Stimulated activated CD4-positive, alpha-beta T cell treated with anti-CD3 and anti-CD28 coated beads, Interleukin-15, amount 100 ng/mL, for 48 hours (primary cell): ENCODE results near the gene ANAPC13.
A peak's percentile ranks its signal among the peaks of the same experiment; 100 is the strongest.

Source experiments
- DNase-seq, 2 donors: peaks; one replicate each; pipeline ENCODE4 v3.0.0-alpha.2; 2020; ENCODE audit warnings: low read depth in 2 of 2

ANAPC13 gene, protein sequence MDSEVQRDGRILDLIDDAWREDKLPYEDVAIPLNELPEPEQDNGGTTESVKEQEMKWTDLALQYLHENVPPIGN

DNA sequence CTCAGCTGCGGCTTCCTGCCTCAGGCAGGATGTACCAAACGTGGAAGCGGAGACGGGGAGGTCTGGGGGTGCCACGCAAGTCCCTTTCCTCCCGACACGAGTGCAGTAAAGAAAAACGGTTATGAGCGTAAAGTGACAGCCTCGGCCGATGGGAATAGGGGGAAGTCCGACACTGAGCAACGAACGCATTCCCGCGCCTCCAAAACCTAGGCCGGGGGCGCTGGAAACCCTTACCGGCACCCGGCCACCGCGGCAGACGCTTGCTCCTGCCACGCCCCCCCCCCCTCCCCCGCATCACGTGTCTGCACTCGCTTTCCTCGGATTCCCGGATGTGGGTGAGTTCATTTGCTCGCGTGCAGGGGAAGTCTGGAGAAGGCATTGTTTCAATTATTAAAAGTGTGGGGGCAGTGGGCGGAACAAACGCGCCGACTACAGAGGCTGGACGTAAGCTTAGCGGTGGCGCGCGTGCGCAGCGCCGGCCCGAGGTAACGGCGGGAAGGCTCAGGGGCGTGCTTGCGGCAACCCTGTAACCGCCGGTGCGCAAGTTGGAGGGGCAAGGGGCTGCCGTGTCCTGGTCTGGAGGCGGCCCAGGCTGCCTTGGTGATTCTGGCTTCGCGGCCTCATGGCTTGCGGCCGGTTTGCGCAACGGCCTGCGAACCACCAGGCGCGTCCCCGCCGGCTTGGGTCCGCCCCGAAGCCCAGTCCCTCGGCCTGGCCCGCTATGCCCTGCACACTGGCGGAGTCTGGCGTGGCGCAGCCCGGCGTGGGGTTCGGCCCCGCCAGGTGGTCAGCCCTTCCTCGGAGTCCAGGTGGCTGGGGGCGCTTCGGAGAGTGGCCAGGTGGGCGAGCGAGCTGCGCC is at the start of gene ANAPC13, which contains the start of gene CEP63:
Gene ANAPC13, minus strand, starts transcription at position 268 of the 859 bp plus-strand sequence. CDS start 3,081 bp downstream, outside the sequence.
Gene CEP63, plus strand, starts transcription at position 340 of the 859 bp plus-strand sequence. CDS start 9,264 bp downstream, outside the sequence.
- peak; percentile 87 to 89 for DNase-seq

DNA sequence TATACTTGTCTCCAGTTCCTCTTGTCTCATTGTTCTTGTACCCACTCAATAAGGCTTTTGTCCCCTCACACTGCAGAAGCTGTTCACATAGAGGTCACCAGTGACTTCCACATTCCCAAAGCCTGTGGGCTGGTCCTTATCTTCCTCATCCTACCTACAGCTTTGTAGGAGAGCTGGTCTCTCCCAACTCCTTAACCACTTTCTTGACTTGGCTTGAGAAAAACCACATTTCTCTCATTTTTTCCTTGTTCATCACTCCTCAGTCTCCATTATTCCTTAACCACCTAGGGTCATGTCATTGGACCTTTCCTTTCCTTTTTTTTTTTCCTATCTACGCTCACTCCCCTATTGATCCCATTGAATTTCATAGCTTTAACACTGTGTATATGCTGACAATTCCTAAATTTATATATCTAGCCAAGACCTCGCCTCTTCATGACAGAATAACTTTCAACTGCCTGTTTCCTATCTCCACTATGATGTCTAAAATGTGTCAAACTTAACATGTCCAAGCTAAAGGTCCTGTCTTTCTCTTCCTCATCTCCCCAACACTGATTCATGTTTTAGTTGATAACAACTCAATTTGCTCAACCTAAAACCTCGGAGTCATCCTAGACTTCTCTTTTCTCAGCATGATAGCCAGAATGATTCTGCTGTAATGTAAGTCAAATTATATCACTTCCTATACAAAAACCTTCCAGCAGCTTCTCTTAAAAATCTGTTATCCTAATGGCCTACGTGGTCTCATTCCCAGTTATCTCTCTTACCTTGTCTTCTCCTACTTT is 49.6 kb upstream of the ANAPC13 start:
- DNase-seq = no peak

DNA sequence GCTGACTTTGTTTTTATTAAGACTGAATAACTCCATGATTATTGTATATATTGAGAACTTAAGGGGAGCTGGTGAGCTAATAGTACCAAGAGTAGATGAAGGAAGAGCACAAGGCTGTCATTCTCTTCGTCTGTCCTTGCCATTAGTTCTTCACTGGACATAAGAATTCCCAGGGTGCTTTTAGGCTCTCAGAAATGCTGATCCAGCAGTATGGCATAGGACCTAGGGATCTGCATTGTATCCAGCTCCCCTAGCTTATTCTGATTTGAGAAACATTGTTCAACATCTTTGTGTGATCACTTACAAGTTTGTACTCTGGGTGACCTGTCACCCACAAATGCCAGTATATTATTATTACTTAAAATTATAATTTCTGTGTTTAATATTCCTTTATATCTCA is 47.7 kb upstream of the ANAPC13 start:
- DNase-seq = no peak

DNA sequence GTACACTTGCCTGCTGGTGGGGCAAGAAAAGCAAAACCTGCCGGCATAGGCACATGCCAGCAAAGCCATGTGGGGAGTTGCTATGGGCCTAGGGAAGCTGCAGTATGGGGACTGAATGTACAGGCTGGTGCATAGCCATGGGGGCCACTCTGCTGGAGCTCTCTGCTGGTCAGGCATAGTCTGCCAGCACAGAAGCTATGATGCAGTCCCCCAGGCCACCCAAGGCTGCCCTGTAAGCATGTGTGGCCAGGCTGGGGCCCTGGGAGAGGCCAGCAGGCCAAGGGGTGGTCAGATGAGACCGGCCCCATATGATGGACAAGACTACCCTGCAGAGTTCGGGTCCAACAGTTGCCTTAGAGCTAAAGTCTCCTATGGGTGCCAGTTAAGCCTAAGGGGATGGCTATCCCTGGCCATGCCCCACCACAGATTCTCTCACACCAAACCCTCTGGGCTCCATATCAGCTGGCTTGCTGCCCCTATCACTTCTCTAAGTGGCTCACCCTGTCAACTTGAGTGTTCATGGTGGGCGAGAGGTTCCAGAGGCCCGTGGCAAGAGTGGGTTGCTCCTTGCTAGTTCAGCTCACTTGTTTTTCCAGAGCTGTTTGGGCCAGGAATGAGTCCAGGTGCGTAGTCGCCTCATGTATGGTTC is 41.9 kb upstream of the ANAPC13 start:
- no peak for DNase-seq

DNA sequence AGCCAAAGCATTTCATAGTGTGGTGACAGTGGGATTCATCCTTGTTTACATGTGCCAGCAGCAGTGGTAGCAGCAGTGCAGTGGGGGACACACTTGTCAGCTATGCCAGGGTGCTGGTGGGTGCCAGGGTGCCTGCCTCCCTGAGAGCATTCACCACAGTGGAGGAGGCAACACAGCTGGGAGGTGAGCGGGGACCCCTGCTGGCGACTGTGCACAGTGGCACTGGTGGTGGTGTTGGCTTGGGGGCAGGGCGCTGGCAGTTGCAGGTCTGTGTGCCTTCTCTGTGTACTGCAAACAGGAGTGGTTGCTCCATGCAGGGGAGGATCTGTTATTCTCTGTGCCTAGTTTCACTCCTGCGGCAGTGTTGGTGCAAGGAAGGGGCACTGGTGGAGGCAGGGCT is 41.3 kb upstream of the ANAPC13 start:
- no peak for DNase-seq

DNA sequence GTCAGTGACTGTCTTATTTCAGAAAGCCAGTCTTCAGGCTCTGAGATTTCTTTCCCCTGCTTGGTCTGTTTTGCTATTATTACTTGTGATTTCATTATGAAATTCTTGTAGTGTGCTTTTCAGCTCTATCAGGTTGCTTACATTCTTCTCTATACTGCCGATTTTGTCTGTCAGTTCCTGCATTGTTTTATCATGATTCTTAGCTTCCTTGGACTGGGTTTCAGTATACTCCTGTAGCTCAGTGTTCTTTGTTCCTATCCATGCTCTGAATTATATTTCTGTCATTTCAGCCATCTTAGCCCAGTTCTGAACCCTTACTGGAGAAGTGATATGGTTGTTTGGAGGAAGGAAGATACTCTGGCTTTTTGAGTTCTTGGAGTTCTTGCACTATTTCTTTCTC is 40.5 kb upstream of the ANAPC13 start:
- no peak for DNase-seq

DNA sequence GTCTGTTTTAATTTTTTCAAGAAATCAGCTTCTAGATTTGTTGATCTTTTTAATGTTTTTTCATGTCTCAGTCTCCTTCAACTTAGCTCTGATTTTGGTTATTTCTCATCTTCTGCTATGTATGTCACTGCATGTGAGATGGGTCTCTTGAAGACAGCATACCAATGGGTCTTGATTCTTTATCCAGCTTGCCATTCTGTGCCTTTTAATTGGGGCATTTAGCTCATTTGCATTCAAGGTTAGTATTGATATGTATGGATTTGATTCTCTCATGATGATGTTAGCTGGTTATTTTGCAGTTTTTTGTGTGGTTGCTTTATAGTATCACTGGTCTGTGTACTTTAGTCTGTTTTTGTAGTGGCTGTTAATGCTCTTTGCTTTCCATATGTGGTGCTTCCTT is 39.5 kb upstream of the ANAPC13 start:
- no peak for DNase-seq

DNA sequence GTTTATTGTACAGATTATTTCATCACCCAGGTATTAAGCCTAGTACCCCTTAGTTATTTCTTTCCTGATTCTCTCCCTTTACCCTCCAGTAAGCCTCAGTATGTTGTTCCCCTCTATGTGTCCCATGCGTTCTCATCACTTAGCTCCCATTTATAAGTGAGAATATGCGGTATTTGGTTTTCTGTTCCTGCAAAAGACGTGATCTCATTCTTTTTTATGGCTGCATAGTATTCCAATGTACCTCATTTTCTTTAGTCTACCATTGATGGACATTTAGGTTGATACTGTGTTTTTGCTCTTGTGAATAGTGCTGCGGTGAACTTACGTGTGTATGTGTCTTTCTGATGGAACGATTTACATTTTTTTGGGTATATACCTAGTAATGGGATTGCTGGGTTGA is 36.8 kb upstream of the ANAPC13 start:
- DNase-seq = no peak

DNA sequence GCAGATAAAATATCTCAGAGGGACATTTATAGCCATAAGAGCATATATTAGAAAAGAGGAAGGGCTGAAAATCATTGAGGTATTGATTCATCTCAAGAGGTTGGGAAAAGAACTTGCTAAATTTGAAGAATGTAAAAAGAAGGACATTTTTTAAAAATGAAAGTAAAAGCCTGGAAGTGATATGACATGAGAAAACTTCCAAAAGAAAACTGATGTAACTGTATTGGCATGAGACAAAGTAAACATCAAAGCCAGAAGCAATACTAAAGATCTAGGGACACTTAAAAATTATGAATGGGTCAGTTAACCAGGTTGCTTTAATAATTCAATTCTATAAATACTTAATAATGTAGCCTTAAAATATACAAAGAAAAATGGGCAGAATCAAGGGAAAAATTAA is 32.0 kb upstream of the ANAPC13 start:
- no peak for DNase-seq

DNA sequence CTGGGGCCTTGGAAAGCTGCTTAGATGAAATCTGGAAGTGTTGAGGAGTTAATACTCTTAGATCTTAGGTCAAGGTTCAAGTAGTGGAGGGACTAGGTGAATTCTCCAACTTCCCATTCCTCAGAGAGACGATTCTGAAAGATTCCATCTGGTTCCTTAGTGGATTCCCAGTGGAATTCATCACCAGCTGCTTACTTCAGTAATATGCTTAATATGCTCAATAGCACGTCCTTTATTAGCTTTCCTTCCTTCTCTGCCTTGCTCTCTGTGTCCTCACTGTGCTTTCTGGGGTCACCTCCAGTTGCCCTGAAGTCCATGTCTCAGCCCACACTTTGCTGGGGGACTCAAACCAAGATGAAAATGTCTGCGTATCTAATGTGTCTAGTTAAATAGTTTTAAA is 31.1 kb upstream of the ANAPC13 start:
- no peak for DNase-seq

DNA sequence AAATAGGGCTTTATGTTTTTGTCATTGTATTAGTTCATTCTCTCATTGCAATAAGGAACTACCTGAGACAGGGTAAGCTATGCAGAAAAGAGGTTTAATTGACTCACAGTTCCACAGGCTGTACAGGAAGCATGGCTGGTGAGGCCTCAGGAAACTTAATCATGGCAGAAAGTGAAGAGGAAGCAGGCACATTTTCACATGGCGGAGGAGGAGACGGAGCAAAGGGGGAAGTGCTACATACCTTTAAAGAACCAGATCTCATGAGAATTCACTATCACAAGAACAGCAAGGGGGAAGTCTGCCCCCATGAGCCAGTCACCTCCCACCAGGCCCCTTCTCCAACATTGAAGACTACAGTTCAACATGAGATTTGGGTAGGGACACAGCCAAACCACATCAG is 25.7 kb upstream of the ANAPC13 start:
- no peak for DNase-seq

DNA sequence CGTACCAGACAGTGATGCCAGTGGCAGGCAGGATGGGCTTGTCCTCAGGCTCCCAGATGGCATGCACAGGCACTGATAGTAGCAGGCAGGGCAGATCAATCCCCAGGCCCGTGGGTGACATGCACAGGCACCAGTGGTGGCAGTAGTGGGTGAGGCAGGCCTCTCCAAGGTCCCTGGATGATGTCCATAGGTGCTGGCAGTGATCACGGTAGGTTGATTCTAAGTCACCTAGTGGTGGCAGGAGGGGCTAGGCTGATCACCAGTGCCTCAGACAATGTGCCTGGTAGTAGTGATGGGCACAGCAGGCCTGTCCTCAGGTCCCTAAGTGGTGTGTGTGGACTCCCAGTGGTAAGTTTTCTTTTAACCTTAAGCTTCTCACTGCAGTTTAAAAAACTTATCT is 19.7 kb upstream of the ANAPC13 start:
- no peak for DNase-seq

DNA sequence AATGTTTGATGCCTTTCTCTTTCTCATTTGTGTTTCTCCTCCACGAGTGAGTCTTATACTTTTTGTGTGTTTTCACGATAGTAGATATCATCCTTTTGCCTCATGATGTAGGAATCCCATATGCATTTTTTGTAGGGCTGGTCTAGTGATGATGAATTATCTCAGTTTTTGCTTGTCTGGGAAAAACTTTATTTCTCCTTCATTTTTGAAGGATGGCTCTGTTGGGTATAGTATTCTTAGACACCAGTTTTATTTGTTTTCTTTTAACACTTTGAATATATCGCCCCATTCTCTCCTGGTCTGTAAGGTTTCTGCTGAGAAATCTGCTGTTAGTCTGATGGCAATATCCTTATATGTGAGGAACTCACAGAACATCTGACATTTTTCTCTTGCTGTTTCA is 18.3 kb upstream of the ANAPC13 start:
- DNase-seq = no peak

DNA sequence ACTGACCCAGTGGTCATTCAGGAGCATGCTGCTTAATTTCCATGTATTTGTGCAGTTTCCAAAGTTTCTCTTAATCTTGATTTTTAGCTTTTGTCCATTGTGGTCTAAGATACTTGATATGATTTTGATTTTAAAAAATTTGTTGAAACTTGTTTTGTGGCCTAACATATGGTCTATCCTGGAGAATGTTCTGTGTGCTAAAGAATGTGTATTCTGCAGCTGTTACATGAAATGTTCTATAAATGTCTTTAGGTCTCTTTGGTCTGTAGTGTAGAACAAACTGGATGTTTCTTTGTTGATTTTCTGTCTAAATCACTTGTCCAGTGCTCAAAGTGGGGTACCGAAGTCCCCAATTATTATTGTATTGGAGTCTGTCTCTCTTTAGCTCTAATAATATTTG is 17.5 kb upstream of the ANAPC13 start:
- DNase-seq = no peak

DNA sequence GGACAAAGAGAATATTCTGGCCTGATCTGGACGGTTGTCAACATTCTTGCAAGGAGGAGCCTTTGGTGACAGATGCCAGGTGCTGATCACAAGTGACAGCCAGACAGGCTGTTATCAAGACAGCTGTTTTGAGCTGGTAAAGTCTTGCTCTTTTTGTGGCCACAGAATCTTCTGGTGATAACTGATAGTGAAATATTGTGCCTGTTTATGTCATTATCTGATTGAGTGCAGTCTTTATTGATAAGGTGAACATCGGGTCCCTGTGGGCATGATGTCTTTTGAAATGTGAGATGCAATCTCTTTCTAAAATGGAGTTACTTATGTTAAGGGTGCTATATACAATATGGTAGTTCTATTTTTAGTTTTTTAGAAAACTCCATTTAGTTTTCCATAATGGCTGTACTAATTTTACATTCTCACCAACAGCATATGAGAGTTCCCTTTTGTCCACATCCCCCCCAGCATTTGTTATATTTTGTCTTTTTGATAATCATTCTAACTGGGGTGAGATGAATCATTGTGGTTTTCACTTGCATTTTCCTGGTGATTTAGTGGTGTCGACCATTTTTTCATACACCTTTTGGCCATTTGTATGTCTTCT is 10.8 kb upstream of the ANAPC13 start:
- no peak for DNase-seq

DNA sequence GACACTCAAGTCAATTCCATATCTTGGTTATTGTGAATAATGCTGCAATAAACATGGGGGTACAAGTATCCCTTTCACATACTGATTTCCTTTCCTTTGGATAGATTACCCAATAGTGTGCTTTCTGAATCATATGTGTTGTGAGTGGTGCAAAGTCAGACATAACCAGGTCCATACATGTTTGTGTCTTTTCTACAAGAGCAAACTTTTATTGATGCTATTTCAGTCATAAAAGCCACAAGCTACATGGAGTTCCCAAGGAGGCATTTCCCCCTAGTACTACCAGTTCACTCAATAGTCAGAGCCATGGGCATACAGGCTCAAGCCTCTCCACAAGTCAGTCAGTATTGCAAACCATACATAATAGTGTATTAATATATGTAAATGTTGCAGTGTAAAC is 10.2 kb upstream of the ANAPC13 start:
- DNase-seq = no peak

DNA sequence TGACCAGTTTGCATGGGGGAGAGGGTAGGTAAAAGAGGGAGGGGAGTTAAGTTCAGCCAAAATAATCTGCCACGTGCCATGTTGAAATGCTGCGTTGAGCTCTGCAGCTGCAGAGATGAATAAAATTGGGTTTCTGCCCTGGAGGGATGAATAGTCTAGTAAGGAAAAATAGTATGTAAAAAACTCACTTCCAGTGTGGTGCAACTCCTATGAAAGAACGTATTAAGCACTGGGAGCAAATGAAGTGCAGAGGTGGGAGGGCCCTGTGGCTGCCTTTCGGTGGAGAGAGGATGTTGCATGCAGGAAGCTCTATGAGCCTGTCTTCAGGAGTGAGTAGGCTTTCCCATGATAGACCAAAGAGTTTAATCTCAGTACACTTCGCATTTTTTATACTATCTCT is 8.7 kb upstream of the ANAPC13 start:
- DNase-seq = no peak

DNA sequence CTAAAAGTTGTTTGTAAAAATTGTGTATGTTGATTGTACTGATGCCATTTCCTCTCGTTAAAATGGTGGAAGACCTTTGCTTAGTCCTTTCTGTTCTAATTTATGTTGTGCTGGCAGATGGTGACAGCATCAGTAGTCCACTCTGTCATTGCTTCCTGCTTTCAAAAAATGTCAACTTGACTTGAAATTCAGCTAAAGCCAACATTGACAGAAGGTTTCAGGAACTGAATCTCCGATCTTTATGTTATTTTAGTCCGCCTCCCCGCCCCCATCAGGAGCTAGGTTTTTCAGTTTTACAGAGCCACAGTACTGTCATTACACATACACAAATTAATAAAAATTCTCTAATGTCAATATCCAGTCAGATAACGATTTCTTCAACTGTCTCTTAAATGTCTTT is 1.6 kb upstream of the ANAPC13 start:
- DNase-seq = no peak

DNA sequence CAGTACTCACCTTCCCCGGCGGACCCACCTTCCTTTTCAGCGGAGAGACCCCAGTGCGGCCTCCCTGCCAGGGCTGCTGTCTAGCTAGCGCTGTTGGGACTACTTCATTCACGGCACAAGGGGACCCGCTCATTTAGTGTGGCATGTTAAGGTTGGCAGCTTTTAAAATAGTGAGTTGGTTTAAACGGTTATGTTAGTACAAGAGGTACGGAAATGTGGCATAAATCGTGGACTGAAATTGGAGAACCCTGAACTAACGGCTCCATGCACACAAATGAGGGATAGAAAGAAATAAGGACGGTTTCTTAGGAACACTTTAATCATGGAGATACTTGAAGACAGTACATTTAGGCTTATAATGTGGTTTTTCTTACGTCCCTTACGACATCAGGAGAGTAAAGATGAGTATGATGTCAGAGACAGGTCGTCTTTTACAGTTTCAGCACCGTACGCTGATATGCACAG is 824 bp upstream of the ANAPC13 start:
- no peak for DNase-seq

DNA sequence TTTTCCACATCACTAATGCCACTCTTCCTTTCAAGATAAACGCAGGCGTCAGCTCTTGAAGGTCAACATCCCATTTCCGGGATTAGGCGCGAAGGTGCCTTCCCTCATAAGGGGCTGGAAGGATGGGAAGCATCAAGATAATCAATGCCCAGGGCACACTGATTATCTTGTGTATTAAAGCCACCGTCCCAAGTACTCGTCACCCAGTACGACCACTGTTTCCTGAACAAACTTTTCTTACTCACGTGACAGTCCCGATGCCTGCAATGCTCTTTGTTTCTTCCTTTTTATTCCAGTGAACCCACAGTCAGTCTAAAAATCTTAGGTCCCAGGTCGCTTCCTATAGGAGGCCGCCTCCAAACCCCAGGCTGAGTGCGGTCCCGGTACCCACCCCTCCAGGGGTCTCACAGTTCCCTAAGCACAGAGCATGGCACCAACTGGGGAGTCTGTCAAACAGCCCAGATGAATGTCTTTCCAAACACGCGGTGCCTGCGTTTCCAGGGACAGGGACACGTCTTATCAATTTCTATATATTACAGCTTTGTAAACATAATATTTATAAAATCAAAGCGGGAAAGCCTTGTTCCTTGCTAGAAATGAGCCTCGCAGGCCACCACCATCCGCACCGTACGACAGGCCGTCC is 589 bp downstream of the ANAPC13 start:
- peak in 1 of 2 donors; percentile 84 for DNase-seq

DNA sequence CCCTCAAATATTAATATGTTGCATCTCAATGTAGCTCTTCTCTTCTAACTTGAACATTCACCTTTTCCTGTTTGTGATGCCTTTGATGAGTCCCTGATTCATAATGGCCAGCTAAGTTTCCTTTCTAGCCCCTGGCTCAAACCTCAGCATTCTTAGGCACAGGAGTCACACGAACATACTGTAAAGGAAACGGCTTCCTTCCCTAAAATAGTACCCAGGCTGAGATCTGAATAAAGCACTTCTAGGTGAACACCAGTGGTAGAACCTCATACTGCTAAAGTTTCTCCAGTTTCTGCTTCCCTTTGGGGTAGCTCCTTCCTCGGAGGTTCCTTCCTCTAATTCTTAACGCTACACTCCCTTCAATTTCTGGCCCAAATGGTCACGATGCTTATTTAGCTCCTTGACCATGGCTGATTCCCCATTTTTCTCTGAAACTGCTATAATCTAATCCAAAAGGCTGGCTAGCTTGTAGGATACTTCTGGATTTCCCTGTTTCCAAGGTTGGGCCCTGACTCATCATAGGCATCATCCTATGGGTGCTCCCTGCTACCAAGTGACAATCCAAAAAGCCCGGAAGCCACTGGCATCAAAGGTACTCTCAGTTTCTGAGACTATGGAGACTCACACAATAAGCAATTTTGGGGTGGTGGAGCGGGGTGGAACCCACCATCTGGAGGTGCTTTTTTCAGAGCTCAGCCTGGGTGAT is 2.4 kb downstream of the ANAPC13 start:
- no peak for DNase-seq
